GM21619 (cell line): ENCODE measurements around the gene WNT3.

ENCODE experiments used
- ATAC-seq: cut with Tn5 transposase; IDR thresholded peaks from one replicate; pipeline ENCODE4 v1.9.1; 2021; ENCODE audit not compliant: unreplicated experiment

Gene WNT3

GRCh38 chr17:46789610-46790009, 28.9 kb downstream of the WNT3 start:
- no peak for ATAC-seq

- no peak for ATAC-seq
Observed at GRCh38 chr17:46788796-46789195, 29.7 kb downstream of the WNT3 start.

- no peak for ATAC-seq
Observed at GRCh38 chr17:46788300-46788699, 30.2 kb downstream of the WNT3 start.

DNA sequence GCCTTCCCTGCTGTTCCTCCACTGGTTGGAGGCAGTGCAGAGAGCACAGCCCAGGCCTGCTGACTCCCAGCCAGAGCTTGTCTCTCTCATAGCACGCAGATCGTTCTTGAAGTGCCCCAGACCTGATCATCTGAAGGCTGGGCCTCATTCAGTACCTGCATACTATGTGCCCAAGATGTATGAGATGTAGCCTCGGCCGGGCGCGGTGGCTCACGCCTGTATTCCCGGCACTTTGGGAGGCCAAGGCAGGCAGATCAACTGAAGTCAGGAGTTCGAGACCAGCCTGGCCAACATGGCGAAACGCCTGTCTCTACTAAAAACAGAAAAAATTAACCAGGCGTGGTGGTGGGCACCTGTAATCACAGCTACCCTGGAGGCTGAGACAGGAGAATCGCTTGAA, 31.0 kb downstream of the WNT3 start:
- no peak for ATAC-seq

GRCh38 chr17:46785696-46786095, 32.8 kb downstream of the WNT3 start:
- no peak for ATAC-seq

DNA sequence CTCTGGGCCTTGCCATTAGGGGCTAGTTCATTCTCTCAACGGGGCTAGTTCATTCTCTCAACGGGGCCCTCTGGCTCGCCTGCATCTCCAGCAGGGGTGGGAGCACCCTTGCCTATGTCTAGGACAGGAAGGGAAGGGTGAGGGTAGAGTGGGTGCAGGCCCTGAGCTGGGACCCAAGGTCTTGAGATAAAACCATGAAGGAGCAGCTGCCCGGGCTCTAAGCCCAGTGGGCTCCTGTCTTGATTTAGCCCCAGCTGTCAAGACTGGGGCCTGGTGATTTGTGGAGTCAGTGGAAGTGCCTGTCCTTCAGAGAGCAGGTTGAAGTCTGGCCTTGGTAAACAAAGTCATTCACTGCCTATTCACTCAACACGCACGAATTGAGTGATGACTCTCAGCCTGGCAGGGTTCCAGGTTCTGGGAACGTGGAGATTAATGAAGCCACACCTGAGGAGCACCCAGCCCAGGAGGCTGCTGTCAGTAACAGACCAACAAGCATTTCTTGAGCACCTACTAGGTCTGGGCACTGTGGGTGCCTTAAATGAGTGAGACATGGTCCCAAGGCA, 35.4 kb downstream of the WNT3 start:
- no peak for ATAC-seq

GRCh38 chr17:46782250-46782953, 36.1 kb downstream of the WNT3 start:
- ATAC-seq: no peak

GRCh38 chr17:46780003-46780373, 38.5 kb downstream of the WNT3 start:
- no peak for ATAC-seq

DNA sequence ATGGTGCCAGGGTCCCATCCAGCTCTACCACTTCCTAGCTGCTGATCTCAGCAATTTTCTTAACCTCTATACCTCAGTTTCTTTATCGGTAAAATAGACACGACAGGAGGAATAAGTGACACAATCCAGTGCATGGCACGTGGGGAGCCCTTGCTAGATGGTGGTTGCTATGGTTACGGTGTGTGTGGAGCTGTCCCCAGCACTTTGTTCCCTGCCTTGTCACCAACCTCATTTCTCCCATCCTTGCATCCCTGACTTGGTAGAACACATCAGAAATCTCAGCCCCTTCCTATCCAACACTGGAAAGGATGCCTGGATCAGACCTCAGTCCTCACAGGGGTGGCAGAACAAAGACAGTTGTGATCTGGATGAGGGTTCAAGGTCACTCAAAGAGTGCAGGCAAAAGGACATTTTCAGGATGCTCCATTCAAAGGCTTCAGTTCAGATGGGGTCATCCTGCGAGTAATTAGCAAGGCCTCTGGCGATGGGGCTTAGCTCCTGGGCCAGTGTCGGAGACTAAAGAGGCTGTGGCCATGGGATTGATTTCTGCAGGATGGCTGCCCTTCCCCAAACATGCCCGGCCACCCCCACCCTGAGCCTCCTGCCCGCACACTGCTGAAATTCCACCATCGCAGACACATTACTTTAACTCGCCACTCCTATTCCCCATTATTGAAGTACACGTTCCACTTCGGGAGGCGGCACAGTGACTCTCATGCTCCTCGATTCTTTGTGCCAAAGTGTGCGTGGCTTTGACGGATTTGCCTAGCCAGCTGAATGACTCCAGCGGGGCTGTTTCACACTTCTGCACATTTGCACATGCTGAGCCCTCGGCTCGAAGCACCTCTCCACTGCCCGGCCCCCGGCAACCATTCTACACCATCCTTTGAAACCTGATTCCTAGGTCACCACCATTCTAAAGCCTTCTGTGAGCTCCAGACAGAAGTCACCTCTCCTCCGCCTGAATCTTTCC, 40.3 kb downstream of the WNT3 start:
- no peak for ATAC-seq

GRCh38 chr17:46776298-46777005, 42.0 kb downstream of the WNT3 start:
- ATAC-seq: no peak

DNA sequence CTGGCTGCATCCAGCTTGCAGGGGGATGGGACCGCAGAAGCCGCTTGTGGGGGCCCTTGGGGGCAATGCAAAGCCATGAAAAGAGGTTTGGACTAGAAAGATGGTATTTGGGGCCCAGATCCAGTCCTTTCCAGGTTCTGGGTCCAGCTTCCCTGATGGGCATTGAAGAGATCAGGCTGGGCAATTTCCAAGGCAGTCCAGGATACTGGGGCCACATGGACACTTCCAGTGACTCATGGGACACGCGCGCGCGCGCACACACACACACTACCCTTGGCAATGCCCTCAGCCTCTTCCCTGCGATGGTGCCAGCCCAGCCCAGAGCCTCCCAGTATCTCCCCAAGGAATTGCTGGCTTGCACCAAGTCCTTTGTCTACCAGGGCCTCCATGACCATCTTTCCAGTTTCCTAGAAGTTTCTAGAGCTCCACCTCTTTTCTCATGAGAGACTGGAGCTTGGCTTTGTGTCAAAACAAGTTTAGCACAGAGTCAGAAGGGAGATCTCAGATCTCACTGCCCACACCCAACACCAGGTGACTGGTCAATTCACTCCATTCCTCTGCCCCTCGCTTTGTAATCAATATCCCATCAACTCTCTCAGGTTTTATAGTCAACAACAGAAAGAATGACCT, 44.3 kb downstream of the WNT3 start:
- no peak for ATAC-seq

- ATAC-seq: no peak
Observed at GRCh38 chr17:46773676-46774075, 44.8 kb downstream of the WNT3 start.

DNA sequence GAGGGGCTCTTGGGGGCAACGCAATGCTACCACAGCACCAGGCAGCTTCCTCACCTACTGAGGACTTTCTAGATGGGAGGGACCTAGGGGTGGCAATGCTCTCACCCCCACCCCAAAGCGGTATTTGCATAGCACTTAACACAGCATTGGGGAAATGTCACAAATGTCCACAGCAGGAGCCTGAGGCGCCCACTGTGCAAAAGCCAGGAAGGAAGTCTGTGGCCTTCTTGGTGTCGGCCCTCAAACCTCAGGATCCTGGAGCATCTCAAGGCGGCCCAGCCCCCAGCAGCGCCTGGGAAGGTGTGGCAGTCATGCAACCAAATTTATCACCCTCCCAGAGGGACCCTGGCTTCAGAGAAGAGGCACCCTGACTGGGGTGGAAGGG, 45.3 kb downstream of the WNT3 start:
- no peak for ATAC-seq

DNA sequence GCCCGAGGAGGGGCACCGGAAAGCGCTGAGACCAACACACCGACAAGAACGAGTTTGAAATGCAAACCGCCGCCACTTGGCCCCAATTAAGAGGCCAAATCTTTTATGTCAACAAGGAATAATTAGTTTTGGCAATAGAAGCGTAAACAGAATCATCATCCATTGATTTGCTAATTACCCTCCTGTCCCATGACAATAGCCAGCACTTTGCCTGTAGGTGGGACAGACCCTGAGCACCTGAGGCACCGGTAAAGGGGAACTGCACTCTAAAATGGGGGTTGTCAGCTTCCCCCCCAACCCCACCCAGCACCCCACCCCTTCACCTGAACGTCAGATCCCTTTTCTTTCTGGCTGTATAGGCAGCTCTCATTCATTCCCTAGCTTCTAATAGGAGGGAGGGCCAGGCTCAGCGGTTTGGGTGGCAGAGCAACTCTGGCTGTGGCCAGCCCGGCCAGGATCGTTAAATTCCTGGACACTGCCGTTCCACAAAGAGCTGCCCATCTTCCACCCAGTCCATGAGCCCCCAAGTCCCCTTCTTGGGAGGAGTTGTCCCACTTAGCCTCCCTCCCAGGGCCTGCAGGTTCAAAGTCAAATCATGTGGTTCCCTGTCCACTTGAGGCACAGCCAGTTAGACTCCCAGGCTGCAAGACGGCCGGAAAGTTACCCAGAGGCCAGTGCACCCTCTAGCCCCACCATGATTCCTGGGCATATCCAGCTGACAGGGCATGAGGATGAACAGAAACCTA, 45.8 kb downstream of the WNT3 start:
- ATAC-seq: no peak

- no peak for ATAC-seq
Observed at GRCh38 chr17:46771561-46772474, 46.7 kb downstream of the WNT3 start.

DNA sequence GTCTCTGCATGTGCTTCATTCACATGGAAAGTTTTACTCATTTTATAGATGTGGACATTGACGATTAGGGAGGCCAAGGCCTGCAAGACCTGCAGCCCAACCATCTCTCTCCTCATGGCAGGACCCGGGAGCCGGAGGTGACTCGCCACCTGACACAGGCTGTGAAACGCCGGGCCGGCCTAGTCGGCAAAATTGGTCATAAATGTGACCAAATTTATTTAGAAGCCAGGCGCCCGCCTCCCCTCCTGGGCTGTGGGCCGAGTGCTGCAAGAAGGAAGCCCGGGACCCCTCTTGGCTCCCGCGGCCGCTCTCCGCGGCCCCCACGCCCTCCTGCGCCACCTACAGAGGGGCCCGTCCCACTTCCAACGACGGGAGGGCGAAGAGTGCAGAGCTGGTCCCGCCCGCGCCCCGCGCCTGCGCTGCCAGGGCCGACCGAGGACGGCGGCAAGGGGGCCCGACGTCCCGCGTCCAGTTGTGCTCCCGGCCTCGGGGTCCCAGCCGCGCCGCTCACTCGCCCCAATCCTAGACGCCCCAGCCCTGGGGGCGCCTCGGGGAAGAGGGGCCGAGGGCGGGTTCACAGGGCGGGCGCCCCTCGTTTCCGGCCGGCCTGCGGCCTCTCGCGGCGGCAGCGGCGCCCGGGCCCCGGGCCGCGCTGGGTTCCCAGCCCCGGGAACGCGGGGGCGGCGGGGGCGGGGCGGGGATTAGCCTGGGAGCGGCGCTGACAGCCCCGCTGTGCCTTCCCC, 47.5 kb downstream of the WNT3 start:
- ATAC-seq: no peak

DNA sequence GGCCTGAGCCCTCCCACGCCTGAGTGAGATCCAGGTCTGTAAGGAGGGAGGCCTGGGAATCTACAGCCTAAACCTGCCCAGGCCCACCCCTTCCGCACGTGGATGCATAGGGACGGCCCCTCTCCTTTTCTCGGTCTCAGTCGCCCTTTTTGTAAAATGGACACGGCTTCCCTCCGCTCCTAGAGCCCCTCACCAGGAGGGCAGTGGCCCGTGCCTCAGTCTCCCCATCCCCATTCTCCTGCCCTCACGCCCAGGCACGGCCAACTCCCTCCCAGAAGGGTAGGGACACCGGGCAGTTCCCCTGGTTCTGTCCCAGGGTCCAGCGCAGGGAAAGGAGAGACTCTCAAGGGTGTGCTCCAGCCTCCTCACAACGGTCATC, 48.1 kb downstream of the WNT3 start:
- ATAC-seq: no peak
